Smooth muscle cell (in vitro differentiated cells): ENCODE measurements around the gene SPATA33. TPM values are rescaled to one million over a fixed set of nuclear protein-coding genes. Genes with fewer than 3 reads are reported as not detected.
"Not testable (repeated sequence)": the region's sequence is repeated elsewhere in the genome, so short reads cannot be mapped to it uniquely, and the experiment has no call there.

ENCODE experiments used
- DNase-seq: peaks from one replicate; lab custom pipeline; 2025; ENCODE audit not compliant: unreplicated experiment; lab: John Stamatoyannopoulos, UW
- H2AFZ ChIP-seq: fragments of 200-600 bp; sonication (generic); 2 replicates; pipeline ENCODE4 v1.6.0; 2016; ENCODE audit warnings: antibody characterized with exemption, low read depth, mild to moderate bottlenecking
- H3F3A ChIP-seq: fragments of 200-600 bp; sonication (generic); 2 replicates; pipeline ENCODE4 v1.6.0; 2017; ENCODE audit warnings: antibody characterized with exemption, low read depth
- H3K27ac ChIP-seq: fragments of 200-600 bp; sonication (generic); 2 replicates; pipeline ENCODE4 v1.5.1; 2016; ENCODE audit warnings: low read depth, mild to moderate bottlenecking
- H3K27me3 ChIP-seq: fragments of 200-600 bp; sonication (generic); 2 replicates; pipeline ENCODE4 v1.6.1; 2016; ENCODE audit warnings: low read depth, mild to moderate bottlenecking
- H3K36me3 ChIP-seq: fragments of 200-600 bp; sonication (generic); 2 replicates; pipeline ENCODE4 v1.5.1; 2016; ENCODE audit warnings: low read depth
- H3K4me1 ChIP-seq: fragments of 200-600 bp; sonication (generic); 2 replicates; pipeline ENCODE4 v1.5.1; 2016; ENCODE audit warnings: low read depth
- H3K4me2 ChIP-seq: fragments of 200-600 bp; sonication (generic); 2 replicates; pipeline ENCODE4 v1.6.0; 2016; ENCODE audit warnings: mild to moderate bottlenecking
- H3K4me3 ChIP-seq: fragments of 200-600 bp; sonication (generic); 2 replicates; pipeline ENCODE4 v1.5.1; 2016; ENCODE audit warnings: mild to moderate bottlenecking
- H3K79me2 ChIP-seq: fragments of 200-600 bp; sonication (generic); 2 replicates; pipeline ENCODE4 v1.6.0; 2016; ENCODE audit warnings: low read depth, mild to moderate bottlenecking
- H3K9ac ChIP-seq: fragments of 200-600 bp; sonication (generic); 2 replicates; pipeline ENCODE4 v1.6.0; 2016; ENCODE audit warnings: low read depth
- H3K9me3 ChIP-seq: fragments of 200-600 bp; sonication (generic); replicated peaks from 2 replicates; pipeline ENCODE4 v1.5.1; 2016; ENCODE audit warnings: low read depth
- H4K20me1 ChIP-seq: fragments of 200-600 bp; sonication (generic); 2 replicates; pipeline ENCODE4 v1.6.0; 2016; ENCODE audit warnings: low read depth
- WGBS: methylation state at CpG from one replicate; pipeline ENCODE4 v1.1.7; 2016; ENCODE audit warnings: low lambda C conversion rate; 5-methylcytosine and 5-hydroxymethylcytosine counted together
- polyA plus RNA-seq: library from polyadenylated mRNA; unstranded; fragments of >200 nt; fragmentation: Nextera tagmentation; extraction: Ambion mirVana; gene quantifications from 2 replicates; pipeline ENCODE4 v1.2.1, GENCODE V29; 2016
- total RNA-seq: library from RNA; depleted of rRNA; stranded (reverse); fragments of >200 nt; gene quantifications from 2 replicates; pipeline ENCODE4 v1.2.3, GENCODE V29; 2014
- TF ChIP-seq, protein P1 (sequence below): fragments of 200-600 bp; sonication (generic); IDR thresholded peaks from 2 replicates; pipeline ENCODE4 v1.5.1; 2017; ENCODE audit warnings: borderline replicate concordance, mild to moderate bottlenecking, antibody characterized with exemption; ENCODE audit not compliant: insufficient read depth, poor library complexity, severe bottlenecking

SPATA33 gene
- total and polyA plus RNA-seq, 2 experiments from 2014 or later = 4.0 to 8.1 TPM

DNA sequence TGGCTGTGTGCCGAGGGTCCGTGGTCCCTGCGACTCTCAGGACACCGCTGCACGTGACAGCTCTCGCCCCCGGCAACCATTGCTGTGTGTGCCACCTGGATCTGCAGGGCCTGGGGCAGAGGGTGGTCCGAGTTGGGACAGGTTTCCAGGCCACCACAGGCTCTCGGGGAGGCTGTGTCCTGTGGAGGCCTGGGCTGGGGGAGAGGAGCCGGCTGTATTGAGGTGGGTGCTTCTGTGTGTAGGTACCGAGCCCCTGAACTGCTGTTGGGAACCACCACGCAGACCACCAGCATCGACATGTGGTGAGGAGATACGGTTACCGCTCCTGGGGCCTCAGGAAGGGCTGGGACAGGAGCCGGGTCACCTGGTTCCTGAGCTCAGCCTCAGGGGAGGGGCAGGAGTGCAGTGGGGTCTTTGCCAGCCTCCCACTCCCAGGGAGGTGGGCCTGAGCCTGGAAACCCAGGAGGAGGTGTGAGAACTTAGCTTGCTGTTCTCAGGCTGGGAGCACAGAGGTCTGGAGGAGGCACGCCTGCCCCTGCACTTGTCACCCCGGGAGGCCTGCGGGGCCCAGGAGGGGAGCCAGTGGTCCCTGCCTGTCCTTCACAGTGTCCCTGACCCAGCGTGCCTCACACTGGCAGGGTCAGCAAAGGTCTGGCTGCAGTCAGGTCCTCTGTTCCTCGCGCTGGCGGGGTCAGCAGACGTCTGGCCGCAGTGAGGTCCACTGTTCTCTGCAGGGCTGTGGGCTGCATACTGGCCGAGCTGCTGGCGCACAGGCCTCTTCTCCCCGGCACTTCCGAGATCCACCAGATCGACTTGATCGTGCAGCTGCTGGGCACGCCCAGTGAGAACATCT lies 36.5 kb downstream of the SPATA33 start:
- H3K27me3 ChIP-seq = no peaks in the 10 kb centered on the region
- TF ChIP-seq, protein P1, sequence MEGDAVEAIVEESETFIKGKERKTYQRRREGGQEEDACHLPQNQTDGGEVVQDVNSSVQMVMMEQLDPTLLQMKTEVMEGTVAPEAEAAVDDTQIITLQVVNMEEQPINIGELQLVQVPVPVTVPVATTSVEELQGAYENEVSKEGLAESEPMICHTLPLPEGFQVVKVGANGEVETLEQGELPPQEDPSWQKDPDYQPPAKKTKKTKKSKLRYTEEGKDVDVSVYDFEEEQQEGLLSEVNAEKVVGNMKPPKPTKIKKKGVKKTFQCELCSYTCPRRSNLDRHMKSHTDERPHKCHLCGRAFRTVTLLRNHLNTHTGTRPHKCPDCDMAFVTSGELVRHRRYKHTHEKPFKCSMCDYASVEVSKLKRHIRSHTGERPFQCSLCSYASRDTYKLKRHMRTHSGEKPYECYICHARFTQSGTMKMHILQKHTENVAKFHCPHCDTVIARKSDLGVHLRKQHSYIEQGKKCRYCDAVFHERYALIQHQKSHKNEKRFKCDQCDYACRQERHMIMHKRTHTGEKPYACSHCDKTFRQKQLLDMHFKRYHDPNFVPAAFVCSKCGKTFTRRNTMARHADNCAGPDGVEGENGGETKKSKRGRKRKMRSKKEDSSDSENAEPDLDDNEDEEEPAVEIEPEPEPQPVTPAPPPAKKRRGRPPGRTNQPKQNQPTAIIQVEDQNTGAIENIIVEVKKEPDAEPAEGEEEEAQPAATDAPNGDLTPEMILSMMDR = no peak

DNA sequence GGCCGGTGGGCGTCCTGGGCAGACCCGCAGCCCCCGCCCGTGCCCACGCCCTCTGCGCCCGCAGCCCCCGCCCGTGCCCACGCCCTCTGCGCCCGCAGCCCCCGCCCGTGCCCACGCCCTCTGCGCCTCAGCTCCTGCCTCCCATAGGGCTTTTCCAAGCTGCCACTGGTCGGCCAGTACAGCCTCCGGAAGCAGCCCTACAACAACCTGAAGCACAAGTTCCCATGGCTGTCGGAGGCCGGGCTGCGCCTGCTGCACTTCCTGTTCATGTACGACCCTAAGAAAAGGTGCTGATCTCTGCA lies 37.1 kb downstream of the SPATA33 start:
- peaks cover 13% of the 10 kb centered on the region for H4K20me1 ChIP-seq
- H3F3A ChIP-seq, H2AFZ ChIP-seq, H3K4me1 ChIP-seq, DNase-seq, H3K4me3 ChIP-seq, H3K9me3 ChIP-seq, H3K27me3 ChIP-seq, H3K4me2 ChIP-seq, H3K27ac ChIP-seq, H3K79me2 ChIP-seq, H3K9ac ChIP-seq, H3K36me3 ChIP-seq: not testable (repeated sequence)
- 100% methylated on average over 3 of the region's 23 CpGs for WGBS

More for the DNA sequence above, 36.5 kb downstream of the SPATA33 start:
- Histone ChIP-seq H3K36me3 (no peaks in the 10 kb centered on the region), H3K9ac (no peak overlapping the region), H3K79me2 (peaks cover 5% of the 10 kb centered on the region), H3K4me1 (no peaks in the 10 kb centered on the region), H2AFZ (no peak overlapping the region), H3F3A (no peaks in the 10 kb centered on the region), H4K20me1 (peaks cover 7% of the 10 kb centered on the region), H3K27ac (no peak overlapping the region), H3K4me2 (no peak overlapping the region), H3K4me3 (no peak overlapping the region), H3K9me3 (no peaks in the 10 kb centered on the region)
- no peak for DNase-seq
- 98% methylated on average over 32 of the region's 32 CpGs for WGBS

DNA sequence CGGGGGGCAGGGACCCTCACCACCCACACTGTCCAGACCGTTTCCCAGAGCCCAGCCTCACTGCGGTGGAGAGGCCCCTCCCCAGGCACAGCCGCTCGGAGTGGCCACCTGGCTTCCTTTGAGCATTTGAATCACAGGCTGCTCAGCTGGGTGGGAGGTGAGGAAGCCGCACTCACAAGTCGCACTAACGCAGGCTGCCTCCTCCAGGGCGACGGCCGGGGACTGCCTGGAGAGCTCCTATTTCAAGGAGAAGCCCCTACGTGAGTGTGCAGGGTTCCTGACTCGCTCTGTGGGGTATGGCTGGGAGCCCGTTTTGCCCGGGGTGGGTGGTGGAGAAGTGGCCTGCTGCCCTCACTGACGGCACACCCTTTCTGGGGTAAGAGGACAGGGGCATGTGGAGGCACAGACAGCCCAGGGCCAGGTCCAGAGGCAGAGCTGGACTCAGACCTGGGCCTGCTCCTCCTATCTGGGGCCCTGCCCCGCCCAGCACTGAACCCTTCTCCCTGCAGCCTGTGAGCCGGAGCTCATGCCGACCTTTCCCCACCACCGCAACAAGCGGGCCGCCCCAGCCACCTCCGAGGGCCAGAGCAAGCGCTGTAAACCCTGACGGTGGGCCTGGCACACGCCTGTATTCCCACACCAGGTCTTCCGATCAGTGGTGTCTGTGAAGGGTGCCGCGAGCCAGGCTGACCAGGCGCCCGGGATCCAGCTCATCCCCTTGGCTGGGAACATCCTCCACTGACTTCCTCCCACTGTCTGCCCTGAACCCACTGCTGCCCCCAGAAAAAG lies 37.6 kb downstream of the SPATA33 start:
- no peak overlapping the region for H3K27ac ChIP-seq
- peaks cover 3% of the 10 kb centered on the region for H3K79me2 ChIP-seq
- H3F3A ChIP-seq = no peaks in the 10 kb centered on the region
- H3K9me3 ChIP-seq = no peaks in the 10 kb centered on the region
- no peaks in the 10 kb centered on the region for H3K36me3 ChIP-seq
- H3K27me3 ChIP-seq = no peaks in the 10 kb centered on the region
- peaks cover 16% of the 10 kb centered on the region for H4K20me1 ChIP-seq
- H3K4me1 ChIP-seq = peaks cover 5% of the 10 kb centered on the region
- H3K4me3 ChIP-seq = no peak overlapping the region
- DNase-seq = no peak
- no peak overlapping the region for H2AFZ ChIP-seq
- TF ChIP-seq, protein P1 = no peak
- H3K4me2 ChIP-seq = no peak overlapping the region
- no peak overlapping the region for H3K9ac ChIP-seq
- 94% methylated on average over 31 of the region's 31 CpGs for WGBS

DNA sequence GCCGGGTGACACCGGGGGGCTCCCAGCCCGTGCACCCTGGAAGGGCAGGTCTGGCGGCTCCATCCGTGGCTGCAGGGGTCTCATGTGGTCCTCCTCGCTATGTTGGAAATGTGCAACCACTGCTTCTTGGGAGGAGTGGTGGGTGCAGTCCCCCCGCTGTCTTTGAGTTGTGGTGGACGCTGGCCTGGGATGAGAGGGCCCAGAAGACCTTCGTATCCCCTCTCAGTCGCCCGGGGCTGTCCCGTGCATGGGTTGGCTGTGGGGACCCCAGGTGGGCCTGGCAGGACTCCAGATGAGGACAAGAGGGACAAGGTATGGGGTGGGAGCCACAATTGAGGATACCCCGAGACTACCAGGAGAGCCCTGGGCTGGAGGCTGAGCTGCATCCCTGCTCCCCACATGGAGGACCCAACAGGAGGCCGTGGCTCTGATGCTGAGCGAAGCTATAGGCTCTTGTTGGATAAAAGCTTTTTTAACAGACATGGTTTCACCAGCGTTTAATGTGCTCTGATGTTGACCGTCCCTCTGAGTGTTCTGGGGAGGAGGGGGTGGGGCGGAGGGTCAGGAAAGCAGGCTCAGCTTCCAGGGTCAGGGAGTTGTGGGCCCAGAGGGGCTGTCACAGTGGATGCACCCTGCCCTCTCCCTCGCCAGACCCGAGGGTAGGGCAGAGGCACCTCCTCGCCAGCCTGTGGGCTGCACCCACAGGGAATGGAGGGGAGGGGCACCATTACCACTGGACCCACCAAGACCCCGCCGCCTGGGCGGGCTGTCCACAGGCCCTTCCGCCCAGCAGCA lies 38.4 kb downstream of the SPATA33 start:
- no peaks in the 10 kb centered on the region for H3F3A ChIP-seq
- 90% methylated on average over 24 of the region's 25 CpGs for WGBS
- no peaks in the 10 kb centered on the region for H3K36me3 ChIP-seq
- H3K4me2 ChIP-seq = no peak overlapping the region
- H3K27me3 ChIP-seq = no peaks in the 10 kb centered on the region
- no peak overlapping the region for H3K27ac ChIP-seq
- H3K9me3 ChIP-seq = no peaks in the 10 kb centered on the region
- no peak overlapping the region for H2AFZ ChIP-seq
- DNase-seq = no peak
- H3K4me1 ChIP-seq = peaks cover 12% of the 10 kb centered on the region
- TF ChIP-seq, protein P1 = no peak
- no peak overlapping the region for H3K9ac ChIP-seq
- H3K4me3 ChIP-seq = no peak overlapping the region
- peaks cover 21% of the 10 kb centered on the region for H4K20me1 ChIP-seq
- peaks cover 3% of the 10 kb centered on the region for H3K79me2 ChIP-seq
